Breast epithelium (tissue), 3 donors: Measurements from ENCODE around the gene CCDC97.

Experiments used
- POLR2A ChIP-seq: fragments of 450-650 bp; IDR thresholded peaks from one replicate; pipeline ENCODE4 v1.6.1; 2016; ENCODE audit warnings: antibody characterized with exemption, mild to moderate bottlenecking, moderate library complexity
- TF ChIP-seq, protein P1 (sequence below), 3 donors: fragments of 450-650 bp; IDR thresholded peaks; one replicate each; pipeline ENCODE4 v1.5.1; 2016 to 2017; ENCODE audit warnings: antibody characterized with exemption in 3 of 3, mild to moderate bottlenecking in 3 of 3, moderate library complexity in 3 of 3

- TF ChIP-seq, protein P1, sequence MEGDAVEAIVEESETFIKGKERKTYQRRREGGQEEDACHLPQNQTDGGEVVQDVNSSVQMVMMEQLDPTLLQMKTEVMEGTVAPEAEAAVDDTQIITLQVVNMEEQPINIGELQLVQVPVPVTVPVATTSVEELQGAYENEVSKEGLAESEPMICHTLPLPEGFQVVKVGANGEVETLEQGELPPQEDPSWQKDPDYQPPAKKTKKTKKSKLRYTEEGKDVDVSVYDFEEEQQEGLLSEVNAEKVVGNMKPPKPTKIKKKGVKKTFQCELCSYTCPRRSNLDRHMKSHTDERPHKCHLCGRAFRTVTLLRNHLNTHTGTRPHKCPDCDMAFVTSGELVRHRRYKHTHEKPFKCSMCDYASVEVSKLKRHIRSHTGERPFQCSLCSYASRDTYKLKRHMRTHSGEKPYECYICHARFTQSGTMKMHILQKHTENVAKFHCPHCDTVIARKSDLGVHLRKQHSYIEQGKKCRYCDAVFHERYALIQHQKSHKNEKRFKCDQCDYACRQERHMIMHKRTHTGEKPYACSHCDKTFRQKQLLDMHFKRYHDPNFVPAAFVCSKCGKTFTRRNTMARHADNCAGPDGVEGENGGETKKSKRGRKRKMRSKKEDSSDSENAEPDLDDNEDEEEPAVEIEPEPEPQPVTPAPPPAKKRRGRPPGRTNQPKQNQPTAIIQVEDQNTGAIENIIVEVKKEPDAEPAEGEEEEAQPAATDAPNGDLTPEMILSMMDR (IDR thresholded peaks at IDR 0.05), result no peak
- no peak for TF ChIP-seq POLR2A
These were observed 24.8 kb downstream of the CCDC97 start for GRCh38 chr19:41334793-41335192.
